GM19467 (cell line): ENCODE measurements around the gene SLC16A8.
"Not testable (repeated sequence)": the region's sequence is repeated elsewhere in the genome, so short reads cannot be mapped to it uniquely, and the experiment has no call there.

Experiments
- ATAC-seq: cut with Tn5 transposase; IDR thresholded peaks from one replicate; pipeline ENCODE4 v1.9.1; 2021; ENCODE audit warnings: mild to moderate bottlenecking, moderate library complexity; ENCODE audit not compliant: unreplicated experiment

SLC16A8 gene

DNA sequence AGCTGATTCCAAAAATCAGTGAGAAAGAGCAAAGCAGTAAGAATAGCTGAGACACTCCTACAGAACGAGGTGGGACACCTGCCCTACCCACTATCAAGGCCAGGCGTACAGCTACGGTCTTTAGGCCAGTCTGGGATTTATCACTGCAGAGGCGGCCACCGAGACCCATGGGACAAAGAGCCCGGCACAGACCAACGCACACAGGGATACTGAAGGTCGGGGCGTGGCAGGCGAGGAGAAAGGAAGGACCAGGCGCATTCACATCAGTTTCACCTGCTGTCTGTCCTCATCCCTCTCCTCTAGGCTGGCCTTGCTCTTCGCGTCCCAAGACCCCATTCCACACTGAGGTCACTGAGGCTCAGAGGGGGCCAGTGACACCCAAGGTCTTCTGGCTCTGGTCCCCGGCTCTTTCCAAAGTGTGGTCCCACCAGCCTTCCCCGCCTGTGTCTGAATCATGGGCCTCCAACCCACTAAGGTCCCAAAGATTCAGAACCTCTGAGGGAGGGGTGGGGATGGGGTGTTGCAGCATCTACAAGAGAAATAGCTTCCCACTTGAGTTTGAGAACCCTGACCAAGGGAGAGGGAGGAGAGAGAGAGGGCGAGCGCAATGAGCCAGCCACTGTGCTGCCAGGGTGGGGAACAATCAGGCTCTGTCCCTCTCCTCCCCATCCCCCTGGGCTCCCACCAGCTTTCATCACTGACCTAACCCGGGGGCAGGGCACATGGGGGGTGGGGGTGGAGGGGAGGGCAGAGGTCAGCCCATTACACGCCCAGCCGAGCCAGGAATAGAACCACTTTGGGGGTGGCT, 34.0 kb downstream of the SLC16A8 start:
- ATAC-seq, result no peak

- no peak for ATAC-seq
Measured at GRCh38 chr22:38046070-38046748, 37.8 kb downstream of the SLC16A8 start.

- ATAC-seq, result no peak
Measured at GRCh38 chr22:38043151-38044039, 40.6 kb downstream of the SLC16A8 start.

GRCh38 chr22:38042488-38042790, 41.5 kb downstream of the SLC16A8 start:
- no peak for ATAC-seq

DNA sequence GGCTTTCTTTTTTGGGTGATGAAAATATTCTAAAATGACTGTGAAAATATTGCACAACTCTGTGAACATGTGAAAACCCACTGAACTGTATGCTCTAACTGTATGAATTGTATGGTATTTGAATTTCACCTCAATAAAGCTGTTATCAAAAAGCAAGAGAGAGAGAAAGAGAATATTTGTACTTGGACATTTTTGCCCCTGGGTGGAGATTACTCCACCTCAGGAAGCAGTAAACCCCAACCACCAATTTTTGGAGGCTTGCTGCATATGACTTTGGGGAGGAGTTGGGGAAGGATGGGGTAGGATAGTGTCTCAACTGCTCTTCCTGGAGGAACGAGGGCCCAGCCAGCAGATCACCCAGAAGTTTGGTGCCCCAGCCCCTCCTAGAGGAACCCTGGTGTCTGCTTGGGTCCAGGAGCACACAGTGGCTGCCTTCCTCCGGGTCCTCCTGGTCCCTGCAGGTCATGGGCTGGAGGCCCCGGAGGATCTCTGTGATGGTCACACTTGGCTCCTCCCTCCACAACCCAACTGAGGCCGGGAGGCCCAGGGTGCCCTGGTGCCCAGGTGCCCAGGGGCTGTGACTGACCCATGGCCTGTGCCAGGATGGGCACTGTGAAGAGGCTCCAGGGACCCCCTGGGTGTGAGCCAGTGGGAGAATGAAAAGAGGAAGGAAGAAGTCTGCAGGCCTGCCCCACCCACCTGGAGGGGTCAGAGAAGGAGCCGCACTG, 42.1 kb downstream of the SLC16A8 start:
- ATAC-seq, result no peak

- no peak for ATAC-seq
Measured at GRCh38 chr22:38040953-38041759, 42.8 kb downstream of the SLC16A8 start.

GRCh38 chr22:38038890-38039812, 44.8 kb downstream of the SLC16A8 start:
- no peak for ATAC-seq

DNA sequence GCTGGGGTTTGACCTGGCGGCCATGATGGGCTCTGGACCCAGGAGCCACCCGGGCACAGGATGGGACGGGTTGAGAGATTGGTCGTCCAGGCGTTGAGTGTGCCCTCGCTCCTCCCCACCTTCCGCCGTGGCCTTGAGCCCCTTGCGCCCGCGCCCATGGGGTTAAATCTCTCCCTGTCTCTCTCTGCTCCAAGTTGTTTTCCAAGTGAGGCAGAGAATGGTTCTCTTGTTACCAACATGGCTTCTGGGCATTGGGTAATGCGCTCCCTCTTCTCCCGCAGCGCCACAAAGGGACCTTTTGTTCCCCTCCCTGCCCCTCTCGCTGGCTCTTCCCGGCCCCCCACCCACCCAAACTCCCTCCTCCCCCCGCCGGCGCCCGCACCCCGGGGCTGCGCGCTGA, 45.6 kb downstream of the SLC16A8 start:
- ATAC-seq, result no peak

GRCh38 chr22:38037367-38038150, 46.4 kb downstream of the SLC16A8 start:
- not testable (repeated sequence) for ATAC-seq

DNA sequence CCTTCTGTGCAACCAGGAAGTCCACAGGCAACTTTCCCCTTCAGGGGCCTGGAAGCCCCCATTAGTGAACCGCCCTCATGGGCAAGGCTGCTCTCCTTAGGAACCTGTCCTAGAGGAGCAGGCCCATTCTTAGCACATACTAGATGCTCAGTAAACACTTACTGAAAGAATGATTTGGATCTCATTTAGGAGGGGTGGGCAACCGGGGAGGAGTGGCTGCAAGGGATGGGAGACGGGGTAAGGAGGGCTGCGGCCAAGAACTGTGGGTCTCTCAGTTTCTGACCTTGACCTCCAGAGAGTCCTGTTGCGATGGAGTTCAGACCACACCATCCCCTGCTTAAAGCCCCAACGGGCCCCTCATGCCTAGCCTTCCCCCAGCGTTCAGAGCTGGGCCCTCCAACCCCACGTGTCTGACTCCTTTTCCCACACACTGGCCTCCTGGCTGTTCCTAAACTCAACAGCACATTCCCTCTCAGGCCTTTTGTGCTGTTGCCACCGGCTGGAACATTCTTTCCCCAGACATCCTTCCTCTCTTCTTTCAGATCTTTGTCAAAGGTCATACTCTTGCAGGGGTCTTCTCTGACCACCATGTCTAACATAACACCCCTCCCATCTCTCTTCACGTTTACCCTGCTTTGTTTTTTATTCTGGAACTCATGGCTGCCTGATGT, 47.5 kb downstream of the SLC16A8 start:
- no peak for ATAC-seq

GRCh38 chr22:38035530-38035885, 48.5 kb downstream of the SLC16A8 start:
- ATAC-seq, result no peak

- ATAC-seq, result no peak
Measured at GRCh38 chr22:38034884-38035529, 49.0 kb downstream of the SLC16A8 start.

- ATAC-seq, result no peak
Measured at GRCh38 chr22:38034278-38034882, 49.6 kb downstream of the SLC16A8 start.

DNA sequence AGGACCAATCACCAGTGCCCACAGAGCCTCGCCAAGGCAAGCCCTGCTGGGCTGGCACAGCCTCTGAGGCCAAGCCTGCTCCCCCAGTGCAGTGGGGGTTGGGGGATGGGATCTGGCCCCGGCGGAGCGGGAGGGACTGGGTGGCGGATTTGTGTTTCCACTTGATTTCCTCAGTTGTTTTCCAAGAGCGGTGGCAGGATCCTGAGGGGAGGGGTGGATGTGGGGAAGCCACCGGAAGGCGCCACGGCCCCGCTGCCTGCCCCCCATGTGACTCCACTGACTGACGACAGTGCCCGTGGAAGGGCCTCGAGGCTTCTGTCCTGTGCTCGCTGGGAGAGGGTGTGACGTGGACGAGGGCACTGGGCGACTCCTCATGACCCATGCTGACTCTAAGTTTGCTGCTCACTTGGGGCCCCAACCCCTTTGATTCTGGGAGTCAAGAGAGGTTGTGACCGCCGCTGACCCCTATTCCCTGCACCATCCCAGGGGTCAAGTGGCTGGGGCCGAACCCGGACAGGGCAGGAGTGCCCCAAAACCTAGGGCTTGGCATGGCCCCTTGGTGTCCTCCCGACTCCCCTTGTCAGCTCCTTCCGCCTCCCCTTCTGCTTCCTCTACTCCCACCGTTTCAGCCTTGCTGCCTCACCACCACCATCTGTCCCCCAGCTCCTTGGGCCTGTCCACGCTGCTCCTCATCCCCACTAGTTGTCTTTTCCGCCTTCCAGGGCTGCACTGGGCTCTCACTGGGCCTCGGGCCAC, 50.3 kb downstream of the SLC16A8 start:
- ATAC-seq, result no peak

- no peak for ATAC-seq
Measured at GRCh38 chr22:38032681-38033521, 51.1 kb downstream of the SLC16A8 start.
